ENCODE data around the gene UNC45A. TPM values are rescaled to one million over a fixed set of nuclear protein-coding genes. Genes with fewer than 3 reads are reported as not detected.

UNC45A gene
- total RNA-seq, 4 donors from 2014 or later = 42.8 to 89.5 (median 65.4) TPM

GRCh38 chr15:90994417-90995311 lies 59.6 kb downstream of the UNC45A start, which contains the start of gene PRC1:
PRC1 (minus strand) TSS chr15:90994535; CDS start chr15:90994417, 118 bp downstream.
- Histone ChIP-seq H3K4me1 (no peaks in the 10 kb centered on the region), H3K27me3 (no peaks in the 10 kb centered on the region), H3K9me3 (no peaks in the 10 kb centered on the region), H3K36me3 (no peaks in the 10 kb centered on the region), H3K4me3 (peak within 1 kb of the TSS; percentile 76 to 92), H3K27ac (peak within 1 kb of the TSS; percentile 91 to 94)
- TF ChIP-seq, protein P1, sequence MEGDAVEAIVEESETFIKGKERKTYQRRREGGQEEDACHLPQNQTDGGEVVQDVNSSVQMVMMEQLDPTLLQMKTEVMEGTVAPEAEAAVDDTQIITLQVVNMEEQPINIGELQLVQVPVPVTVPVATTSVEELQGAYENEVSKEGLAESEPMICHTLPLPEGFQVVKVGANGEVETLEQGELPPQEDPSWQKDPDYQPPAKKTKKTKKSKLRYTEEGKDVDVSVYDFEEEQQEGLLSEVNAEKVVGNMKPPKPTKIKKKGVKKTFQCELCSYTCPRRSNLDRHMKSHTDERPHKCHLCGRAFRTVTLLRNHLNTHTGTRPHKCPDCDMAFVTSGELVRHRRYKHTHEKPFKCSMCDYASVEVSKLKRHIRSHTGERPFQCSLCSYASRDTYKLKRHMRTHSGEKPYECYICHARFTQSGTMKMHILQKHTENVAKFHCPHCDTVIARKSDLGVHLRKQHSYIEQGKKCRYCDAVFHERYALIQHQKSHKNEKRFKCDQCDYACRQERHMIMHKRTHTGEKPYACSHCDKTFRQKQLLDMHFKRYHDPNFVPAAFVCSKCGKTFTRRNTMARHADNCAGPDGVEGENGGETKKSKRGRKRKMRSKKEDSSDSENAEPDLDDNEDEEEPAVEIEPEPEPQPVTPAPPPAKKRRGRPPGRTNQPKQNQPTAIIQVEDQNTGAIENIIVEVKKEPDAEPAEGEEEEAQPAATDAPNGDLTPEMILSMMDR (IDR thresholded peaks at IDR 0.05) = peak in 1 of 4 experiments; percentile 4
- TF ChIP-seq POLR2A (IDR thresholded peaks at IDR 0.05) = peak; percentile 82 to 83
- intact Hi-C loops (cut with DNase I; ENCODE audit: low total_unique reads) = loop anchor here (2.0 kb wide), 1 partner anchor 38 kb away; no protein-coding TSS in a partner anchor
- peak; percentile 98 for DNase-seq

DNA sequence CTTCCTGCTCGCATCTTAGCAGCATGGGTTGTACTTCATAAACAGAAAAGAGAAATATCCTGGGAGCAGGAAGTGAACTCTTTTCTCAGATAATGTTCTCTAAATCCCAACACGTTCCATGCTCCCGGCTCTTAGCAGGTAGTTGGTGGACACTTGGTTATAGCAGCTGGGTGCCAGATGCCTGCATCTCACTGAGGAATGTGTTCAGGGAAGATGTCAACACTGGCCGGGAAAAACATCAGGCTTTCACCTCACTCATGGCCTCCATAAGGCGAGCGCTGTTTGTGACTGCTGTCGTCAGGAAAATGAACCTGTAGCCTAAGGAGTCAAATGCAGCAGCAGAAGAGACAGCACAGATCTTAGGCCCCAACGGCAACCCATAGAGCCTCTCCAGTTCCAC lies 63.7 kb downstream of the UNC45A start:
- Histone ChIP-seq H3K4me1 (no peaks in the 10 kb centered on the region), H3K27ac (no peak overlapping the region), H3K36me3 (no peaks in the 10 kb centered on the region), H3K27me3 (no peaks in the 10 kb centered on the region), H3K4me3 (no peak overlapping the region), H3K9me3 (no peaks in the 10 kb centered on the region)
- DNase-seq = no peak
- intact Hi-C loops (cut with DNase I; ENCODE audit: low total_unique reads) = no loop called here
- TF ChIP-seq POLR2A (IDR thresholded peaks at IDR 0.05) = no peak
- TF ChIP-seq, protein P1 (IDR thresholded peaks at IDR 0.05) = no peak

DNA sequence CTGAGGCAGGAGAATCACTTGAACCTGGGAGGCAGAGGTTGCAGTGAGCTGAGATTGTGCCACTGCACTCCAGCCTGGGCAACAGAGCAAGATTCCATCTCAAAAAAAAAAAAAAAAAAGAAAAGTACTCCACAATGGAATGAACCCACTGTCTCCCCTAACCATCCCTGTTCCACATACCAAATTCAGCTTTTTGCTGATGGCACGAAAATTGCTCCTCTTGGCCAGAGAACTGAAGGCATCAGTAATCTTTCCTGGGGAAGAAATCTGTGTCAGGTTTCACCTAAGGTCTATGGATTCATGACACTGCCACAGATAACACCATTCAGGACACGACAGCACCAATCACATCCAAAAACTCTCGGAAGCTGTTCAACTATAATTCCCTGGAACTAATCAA lies 66.1 kb downstream of the UNC45A start:
- Histone ChIP-seq H3K9me3 (no peaks in the 10 kb centered on the region), H3K4me1 (no peaks in the 10 kb centered on the region), H3K27me3 (no peaks in the 10 kb centered on the region), H3K36me3 (no peaks in the 10 kb centered on the region), H3K4me3 (no peak overlapping the region), H3K27ac (no peak overlapping the region)
- TF ChIP-seq, protein P1 (IDR thresholded peaks at IDR 0.05) = no peak
- TF ChIP-seq POLR2A (IDR thresholded peaks at IDR 0.05) = no peak
- DNase-seq = no peak
- intact Hi-C loops (cut with DNase I; ENCODE audit: low total_unique reads) = no loop called here

Small RNA genes lying within 50 kb of the gene (small RNA-seq; reads per million reads assigned to genes)
- not detected for gene RF00019

Other genes starting within 250 kb of the UNC45A start
- gene BLM, start 217.9 kb upstream of the UNC45A start, total RNA-seq = 1 to 10 TPM in 1 of 4 donors, under 1 TPM in 3; 0.29 to 5.0 (median 0.48) TPM
- gene FURIN, start 66.7 kb upstream of the UNC45A start, total RNA-seq = 10 to 100 TPM; 20.5 to 54.8 (median 30.5) TPM
- gene FES, start 50.8 kb upstream of the UNC45A start, total RNA-seq = 100 to 1,000 TPM in 1 of 4 donors, 10 to 100 TPM in 2, 1 to 10 TPM in 1; 4.4 to 968 (median 60.1) TPM
- 10 to 100 TPM; 15.9 to 92.0 (median 19.8) TPM for gene MAN2A2, start 32.0 kb upstream of the UNC45A start, total RNA-seq
- gene HDDC3, start 2.7 kb upstream of the UNC45A start, total RNA-seq = 10 to 100 TPM in 2 of 4 donors, 1 to 10 TPM in 1, under 1 TPM in 1; 0.59 to 14.0 (median 7.2) TPM
- gene RCCD1, start 19.6 kb downstream of the UNC45A start, total RNA-seq = 10 to 100 TPM in 2 of 4 donors, 1 to 10 TPM in 2; 7.4 to 16.5 (median 11.6) TPM
- 10 to 100 TPM in 1 of 4 donors, 1 to 10 TPM in 2, not detected in 1; 7.1 to 95.0 (median 9.4) TPM for gene PRC1, start 59.2 kb downstream of the UNC45A start, total RNA-seq
- 10 to 100 TPM in 1 of 4 donors, 1 to 10 TPM in 3; 6.7 to 12.6 (median 8.1) TPM for gene VPS33B, start 87.3 kb downstream of the UNC45A start, total RNA-seq
- 1 to 10 TPM in 1 of 4 donors, under 1 TPM in 3; 0.26 to 1.1 (median 0.87) TPM for gene SV2B, start 165.0 kb downstream of the UNC45A start, total RNA-seq